OCI-LY7 (cell line): Measurements from ENCODE around the gene ASCL5. TPM values are rescaled to one million over a fixed set of nuclear protein-coding genes. Genes with fewer than 3 reads are reported as not detected.

Experiments
- BruUV-seq: library from RNA; stranded (reverse); fragments of 400-500 nt; replicated peaks from 2 replicates; lab custom pipeline; 2021; lab: Mats Ljungman, UMichigan
- CTCF ChIA-PET: fragments of 300-600 bp; sonication (Branson Sonifier 250); formaldehyde crosslinking; loops from one replicate; lab custom pipeline; 2022; ENCODE audit warnings: antibody characterized with exemption; ENCODE audit not compliant: unreplicated experiment; lab: Charles Lee
- POLR2A ChIA-PET: fragments of 300-600 bp; sonication (Branson Sonifier 250); formaldehyde crosslinking; loops from one replicate; lab custom pipeline; 2022; ENCODE audit warnings: antibody characterized with exemption; lab: Charles Lee
- DNase-seq: peaks from one replicate; pipeline ENCODE4 v3.0.0-alpha.2; 2015; ENCODE audit warnings: low spot score
- H2AFZ ChIP-seq: fragments of 200-600 bp; sonication (generic), shearing (Covaris generic); 2 replicates; pipeline ENCODE4 v1.6.1; 2014; ENCODE audit warnings: mild to moderate bottlenecking, antibody characterized with exemption, low read length, moderate library complexity
- H3K27ac ChIP-seq: fragments of 200-600 bp; sonication (generic); 2 replicates; pipeline ENCODE4 v1.5.1; 2014; ENCODE audit warnings: mixed run types, low read depth, mild to moderate bottlenecking, moderate library complexity, low read length, inconsistent platforms; ENCODE audit not compliant: poor library complexity, severe bottlenecking
- H3K36me3 ChIP-seq: fragments of 200-600 bp; sonication (generic); 2 replicates; pipeline ENCODE4 v1.6.1; 2014; ENCODE audit warnings: mild to moderate bottlenecking, antibody characterized with exemption, low read length, moderate library complexity, mixed read lengths; ENCODE audit not compliant: insufficient read depth
- H3K4me1 ChIP-seq: fragments of 200-600 bp; sonication (generic); 2 replicates; pipeline ENCODE4 v1.5.1; 2014; ENCODE audit warnings: mild to moderate bottlenecking, low read length; ENCODE audit not compliant: insufficient read depth, poor library complexity, severe bottlenecking
- H3K4me2 ChIP-seq: fragments of 200-600 bp; sonication (generic); 2 replicates; pipeline ENCODE4 v1.6.1; 2014; ENCODE audit warnings: mild to moderate bottlenecking, low read length
- H3K4me3 ChIP-seq: fragments of 200-600 bp; sonication (generic); 2 replicates; pipeline ENCODE4 v1.5.1; 2014; ENCODE audit warnings: mild to moderate bottlenecking, low read depth, low read length; ENCODE audit not compliant: poor library complexity, severe bottlenecking
- H3K79me2 ChIP-seq: fragments of 200-600 bp; sonication (generic); 2 replicates; pipeline ENCODE4 v1.6.1; 2016; ENCODE audit warnings: low read depth, mild to moderate bottlenecking, low read length, moderate library complexity, mixed read lengths; ENCODE audit not compliant: insufficient read depth
- H3K9me2 ChIP-seq: fragments of 200-600 bp; sonication (generic); 2 replicates; pipeline ENCODE4 v1.6.1; 2016; ENCODE audit warnings: mild to moderate bottlenecking, low read length, mixed read lengths; ENCODE audit not compliant: insufficient read depth
- H3K9me3 ChIP-seq: fragments of 200-600 bp; sonication (generic); 2 replicates; pipeline ENCODE4 v1.6.1; 2014; ENCODE audit warnings: mild to moderate bottlenecking, mixed run types, low read length, mixed read lengths
- H4K20me1 ChIP-seq: fragments of 200-600 bp; sonication (generic); 2 replicates; pipeline ENCODE4 v1.6.1; 2014; ENCODE audit warnings: mild to moderate bottlenecking, antibody characterized with exemption, low read length, moderate library complexity, mixed read lengths; ENCODE audit not compliant: insufficient read depth
- CTCF ChIP-seq: fragments of 200-600 bp; sonication (generic); conservative IDR thresholded peaks from 2 replicates; pipeline ENCODE4 v1.5.1; 2014; ENCODE audit warnings: mild to moderate bottlenecking, antibody characterized with exemption, low read length, moderate library complexity, mixed read lengths
- EZH2phosphoT487 ChIP-seq: fragments of 200-600 bp; sonication (generic); IDR thresholded peaks from 2 replicates; pipeline ENCODE4 v1.6.1; 2018; ENCODE audit warnings: low read depth, borderline replicate concordance, mild to moderate bottlenecking, mixed run types, antibody characterized with exemption, low read length, moderate library complexity, mixed read lengths
- intact Hi-C: fragments of 100-400 bp; cut with micrococcal nuclease; formaldehyde crosslinking; loops from one replicate; pipeline ENCODE4 v1.10.0; 2022; ENCODE audit not compliant: unreplicated experiment
- total RNA-seq, 2 experiments: library from RNA; depleted of rRNA in 1 of 2; stranded (reverse); fragments of >200 nt in 1 of 2; shearing (Covaris generic) in 1 of 2; gene quantifications; 2 replicates each; pipeline ENCODE4 v1.2.3, GENCODE V29; 2014 to 2022

The ASCL5 gene
- total RNA-seq, 2 experiments from 2014 or later: not detected

- Histone ChIP-seq H3K36me3 (no peaks in the 10 kb centered on the region), H3K9me3 (no peaks in the 10 kb centered on the region), H3K4me2 (no peak overlapping the region), H3K27ac (no peak overlapping the region), H3K79me2 (no peaks in the 10 kb centered on the region), H4K20me1 (no peaks in the 10 kb centered on the region), H2AFZ (no peak overlapping the region), H3K9me2 (no peaks in the 10 kb centered on the region), H3K4me3 (no peak overlapping the region), H3K4me1 (no peaks in the 10 kb centered on the region)
- no TSS peak for BruUV-seq
- ChIA-PET POLR2A (no interaction called here), CTCF (interaction anchor here (0.9 kb wide), 1 partner anchor 39 kb away, joined by 3 read pairs; no protein-coding TSS in a partner anchor)
- TF ChIP-seq EZH2phosphoT487: no peak
- no peak for TF ChIP-seq CTCF
- DNase-seq: no peak
- intact Hi-C loops: loop anchor here (10.0 kb wide), 1 partner anchor 486 kb away; the partner anchor contains the start of gene KIF14
These were observed 15.8 kb downstream of the ASCL5 start for GRCh38 chr1:201111156-201111555.

- CTCF ChIA-PET: interaction anchor here (0.9 kb wide), 1 partner anchor 39 kb away, joined by 3 read pairs; no protein-coding TSS in a partner anchor
- H3K4me1 ChIP-seq: no peaks in the 10 kb centered on the region
- intact Hi-C loops: loop anchor here (10.0 kb wide), 1 partner anchor 486 kb away; the partner anchor contains the start of gene KIF14
- H3K27ac ChIP-seq: no peak overlapping the region
- no peak overlapping the region for H3K4me2 ChIP-seq
- H3K9me2 ChIP-seq: no peaks in the 10 kb centered on the region
- H2AFZ ChIP-seq: no peak overlapping the region
- H4K20me1 ChIP-seq: no peaks in the 10 kb centered on the region
- no peaks in the 10 kb centered on the region for H3K36me3 ChIP-seq
- no peaks in the 10 kb centered on the region for H3K79me2 ChIP-seq
- no TSS peak for BruUV-seq
- no peak for DNase-seq
- H3K9me3 ChIP-seq: no peaks in the 10 kb centered on the region
- TF ChIP-seq CTCF: no peak
- no peak for TF ChIP-seq EZH2phosphoT487
- H3K4me3 ChIP-seq: no peak overlapping the region
- POLR2A ChIA-PET: no interaction called here
These were observed 16.4 kb downstream of the ASCL5 start for GRCh38 chr1:201110616-201111015.

GRCh38 chr1:201110138-201110537 lies 16.8 kb downstream of the ASCL5 start:
- no peaks in the 10 kb centered on the region for H3K36me3 ChIP-seq
- POLR2A ChIA-PET: interaction anchor here (1.1 kb wide), 1 partner anchor 142 kb away, joined by 5 read pairs; no protein-coding TSS in a partner anchor
- CTCF ChIA-PET: no interaction called here
- H2AFZ ChIP-seq: no peak overlapping the region
- no peaks in the 10 kb centered on the region for H3K9me3 ChIP-seq
- H4K20me1 ChIP-seq: no peaks in the 10 kb centered on the region
- no peak overlapping the region for H3K27ac ChIP-seq
- H3K79me2 ChIP-seq: no peaks in the 10 kb centered on the region
- H3K9me2 ChIP-seq: no peaks in the 10 kb centered on the region
- no peak for DNase-seq
- BruUV-seq: no TSS peak
- no peak overlapping the region for H3K4me2 ChIP-seq
- no peak overlapping the region for H3K4me3 ChIP-seq
- H3K4me1 ChIP-seq: no peaks in the 10 kb centered on the region
- intact Hi-C loops: loop anchor here (10.0 kb wide), 1 partner anchor 485 kb away; the partner anchor contains the start of gene KIF14
- no peak for TF ChIP-seq EZH2phosphoT487
